Fibroblast of skin of left biceps (primary cell): Measurements from ENCODE around the gene IL18BP.

Source experiments
- DNase-seq, 2 experiments: peaks; one replicate each; pipeline ENCODE4 v3.0.0-alpha.2; 2013; ENCODE audit warnings: low read depth in 2 of 2

Gene IL18BP

GRCh38 chr11:71996946-71997345, 1.8 kb upstream of the IL18BP start:
- DNase-seq: no peak

- DNase-seq: no peak
Measured at GRCh38 chr11:71997594-71997993, 1.1 kb upstream of the IL18BP start.

GRCh38 chr11:71998061-71998460, 648 bp upstream of the IL18BP start:
- no peak for DNase-seq

DNA sequence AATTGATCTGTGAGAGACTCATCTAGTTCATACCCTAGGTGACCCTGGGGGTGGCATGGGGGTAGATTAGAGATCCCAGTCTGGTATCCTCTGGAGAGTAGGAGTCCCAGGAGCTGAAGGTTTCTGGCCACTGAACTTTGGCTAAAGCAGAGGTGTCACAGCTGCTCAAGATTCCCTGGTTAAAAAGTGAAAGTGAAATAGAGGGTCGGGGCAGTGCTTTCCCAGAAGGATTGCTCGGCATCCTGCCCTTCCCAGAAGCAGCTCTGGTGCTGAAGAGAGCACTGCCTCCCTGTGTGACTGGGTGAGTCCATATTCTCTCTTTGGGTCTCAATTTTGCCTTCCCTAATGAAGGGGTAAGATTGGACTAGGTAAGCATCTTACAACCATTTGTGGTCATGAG, 653 bp downstream of the IL18BP start:
- no peak for DNase-seq

- DNase-seq: no peak
Measured at GRCh38 chr11:71999798-72000197, 1.1 kb downstream of the IL18BP start.

DNA sequence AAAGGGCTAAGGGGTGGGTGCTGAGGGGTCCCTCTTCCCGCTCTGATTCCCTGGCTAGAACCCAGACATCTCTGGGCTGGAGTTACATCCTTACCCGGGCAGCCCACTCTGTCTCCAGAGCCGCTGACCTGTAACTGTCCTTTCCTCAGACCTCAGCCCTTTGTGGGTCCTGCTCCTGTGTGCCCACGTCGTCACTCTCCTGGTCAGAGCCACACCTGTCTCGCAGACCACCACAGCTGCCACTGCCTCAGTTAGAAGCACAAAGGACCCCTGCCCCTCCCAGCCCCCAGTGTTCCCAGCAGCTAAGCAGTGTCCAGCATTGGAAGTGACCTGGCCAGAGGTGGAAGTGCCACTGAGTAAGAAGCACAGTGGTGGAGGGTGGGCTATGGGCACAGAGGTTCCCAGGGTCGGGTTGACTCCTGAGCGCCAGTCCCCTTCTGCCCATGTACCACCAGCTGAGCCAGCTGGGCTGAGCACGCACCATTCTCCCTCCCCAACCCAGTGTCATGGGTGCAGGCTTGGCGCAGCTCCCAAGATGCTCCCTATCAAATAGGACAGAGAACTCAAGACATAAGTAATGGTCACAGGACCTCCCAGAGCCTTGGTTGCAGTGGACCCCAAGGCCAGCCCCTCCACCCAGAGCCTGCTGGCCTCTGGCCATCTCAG, 1.6 kb downstream of the IL18BP start:
- DNase-seq: no peak

DNA sequence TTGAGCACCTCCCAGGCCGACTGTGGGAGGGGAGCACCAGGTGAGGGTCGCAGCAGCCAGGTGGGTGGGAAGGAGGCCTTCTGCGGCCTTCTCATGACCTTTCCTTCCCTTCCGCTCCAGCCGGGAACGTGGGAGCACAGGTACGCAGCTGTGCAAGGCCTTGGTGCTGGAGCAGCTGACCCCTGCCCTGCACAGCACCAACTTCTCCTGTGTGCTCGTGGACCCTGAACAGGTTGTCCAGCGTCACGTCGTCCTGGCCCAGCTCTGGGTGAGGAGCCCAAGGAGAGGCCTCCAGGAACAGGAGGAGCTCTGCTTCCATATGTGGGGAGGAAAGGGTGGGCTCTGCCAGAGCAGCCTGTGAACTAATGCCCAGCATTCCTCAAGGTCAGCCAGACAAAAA, 2.6 kb downstream of the IL18BP start:
- DNase-seq: no peak

DNA sequence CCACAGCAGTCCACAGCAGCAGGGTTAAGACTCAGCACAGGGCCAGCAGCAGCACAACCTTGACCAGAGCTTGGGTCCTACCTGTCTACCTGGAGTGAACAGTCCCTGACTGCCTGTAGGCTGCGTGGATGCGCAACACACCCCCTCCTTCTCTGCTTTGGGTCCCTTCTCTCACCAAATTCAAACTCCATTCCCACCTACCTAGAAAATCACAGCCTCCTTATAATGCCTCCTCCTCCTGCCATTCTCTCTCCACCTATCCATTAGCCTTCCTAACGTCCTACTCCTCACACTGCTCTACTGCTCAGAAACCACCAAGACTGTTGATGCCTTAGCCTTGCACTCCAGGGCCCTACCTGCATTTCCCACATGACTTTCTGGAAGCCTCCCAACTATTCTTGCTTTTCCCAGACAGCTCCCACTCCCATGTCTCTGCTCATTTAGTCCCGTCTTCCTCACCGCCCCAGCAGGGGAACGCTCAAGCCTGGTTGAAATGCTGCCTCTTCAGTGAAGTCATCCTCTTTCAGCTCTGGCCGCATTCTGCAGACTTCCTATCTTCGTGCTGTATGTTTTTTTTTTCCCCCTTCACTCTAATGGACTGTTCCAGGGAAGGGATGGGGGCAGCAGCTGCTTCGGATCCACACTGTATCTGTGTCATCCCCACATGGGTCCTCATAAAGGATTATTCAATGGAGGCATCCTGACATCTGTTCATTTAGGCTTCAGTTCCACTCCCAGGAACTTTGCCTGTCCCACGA, 3.3 kb downstream of the IL18BP start:
- DNase-seq: no peak

DNA sequence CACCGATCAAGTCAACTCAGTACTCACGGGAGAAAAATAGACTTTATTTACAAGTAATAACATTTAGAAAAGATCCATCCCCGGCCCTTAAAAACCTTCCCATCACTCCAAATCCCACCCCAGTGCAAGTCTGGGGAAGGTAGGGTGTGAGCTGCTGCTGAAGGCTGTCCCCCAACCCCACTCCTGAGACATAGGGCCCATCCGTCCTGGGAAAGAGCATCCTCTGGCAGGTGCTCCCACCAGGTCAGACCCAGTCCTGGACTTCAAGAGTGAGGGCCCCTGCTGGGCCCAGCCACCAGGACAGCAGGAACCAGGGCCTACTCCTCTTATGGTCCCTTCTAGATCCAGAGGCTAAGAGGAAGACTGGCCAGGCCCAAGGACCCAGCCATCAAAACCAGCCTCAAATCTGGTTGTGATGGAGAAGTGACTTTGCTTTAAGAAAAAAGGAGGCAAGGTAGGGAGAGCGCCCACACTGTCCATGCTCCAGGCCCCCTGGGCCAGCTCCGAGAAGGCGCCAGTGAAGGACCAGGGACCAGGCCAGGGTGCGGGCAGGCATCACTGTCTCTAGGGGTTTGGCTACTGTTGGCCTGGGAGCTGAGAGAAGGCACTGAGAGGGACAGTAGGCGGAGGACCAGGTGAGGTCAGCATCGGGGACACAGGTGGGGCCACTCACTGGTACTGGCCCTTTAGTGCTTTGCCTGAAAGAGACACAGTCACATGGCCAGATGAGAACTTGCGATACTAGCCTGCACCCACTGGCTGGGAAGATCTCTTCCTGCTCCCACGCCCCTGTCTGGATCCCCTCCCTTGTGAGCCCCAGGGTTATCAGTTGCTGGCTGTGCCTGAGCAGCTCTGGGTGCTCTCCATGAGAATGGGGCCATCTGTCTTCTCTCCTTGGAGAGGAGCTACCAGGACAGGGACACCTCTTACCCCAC, 4.4 kb downstream of the IL18BP start:
- no peak for DNase-seq

DNA sequence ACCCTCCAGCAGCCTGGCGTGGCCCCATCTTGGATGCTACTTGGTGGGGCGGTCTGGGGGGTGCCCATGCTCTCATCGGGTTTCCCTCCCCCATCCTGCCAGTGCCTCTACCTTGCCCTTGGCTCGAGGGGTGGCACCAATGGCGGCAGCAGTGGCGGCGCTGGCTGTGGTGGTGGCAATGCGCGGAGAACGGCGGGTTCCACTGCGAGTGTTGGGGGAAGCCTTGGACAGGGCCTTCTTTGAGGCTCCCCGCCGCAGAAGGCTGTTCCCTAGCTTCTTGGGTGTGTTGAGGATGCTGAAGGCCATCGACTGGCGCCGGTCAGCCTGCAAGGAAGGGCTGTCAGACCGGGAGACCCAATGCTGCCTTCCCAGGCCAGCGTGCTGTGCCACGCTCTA, 5.1 kb downstream of the IL18BP start:
- DNase-seq: no peak

GRCh38 chr11:72004515-72005346, 6.0 kb downstream of the IL18BP start:
- DNase-seq: no peak

DNA sequence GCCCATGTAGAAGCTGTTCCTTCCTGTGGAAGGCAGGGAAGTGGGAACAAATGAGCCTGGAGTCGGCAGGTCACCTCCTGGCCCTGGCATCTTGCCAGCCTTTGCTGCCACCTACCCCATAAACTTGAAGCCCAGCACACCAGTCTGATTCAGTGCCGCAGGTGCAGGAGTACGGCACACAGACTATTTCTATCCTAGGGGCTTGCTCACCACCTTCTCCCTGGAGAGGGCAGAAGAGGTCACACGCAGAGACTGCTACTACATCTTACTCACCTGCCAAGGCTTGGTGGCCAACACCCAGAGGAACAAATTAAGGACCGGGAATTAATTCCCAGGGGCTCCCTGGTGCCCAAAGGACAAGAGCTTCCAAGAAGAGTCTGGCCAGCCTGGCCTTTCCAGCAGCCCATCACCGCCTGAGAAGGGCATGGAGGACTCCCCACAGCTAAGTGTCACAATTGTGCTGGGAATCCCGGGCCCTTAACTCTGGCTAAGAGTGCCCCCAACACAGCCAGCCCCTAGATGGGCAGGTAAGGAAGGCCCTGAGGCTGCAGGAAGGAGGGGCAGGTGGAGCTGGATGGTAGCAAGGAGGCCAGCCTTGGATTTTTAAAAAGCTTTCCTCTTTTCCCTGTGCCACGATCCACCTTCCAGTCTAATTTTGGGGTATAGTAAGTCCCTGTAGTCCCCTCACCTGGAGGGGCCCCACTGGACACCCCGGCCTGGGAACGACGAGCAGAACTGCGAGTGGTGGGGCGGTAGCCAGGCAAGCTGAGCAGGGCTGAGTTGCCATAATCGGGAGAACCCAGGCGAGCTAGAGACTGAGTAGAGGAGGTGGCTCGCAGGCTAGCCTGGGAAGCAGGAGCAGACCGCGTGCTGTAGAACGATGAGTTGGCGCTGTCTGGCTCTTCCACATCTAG, 6.9 kb downstream of the IL18BP start:
- no peak for DNase-seq

- DNase-seq: no peak
Measured at GRCh38 chr11:72006309-72007088, 7.8 kb downstream of the IL18BP start.

GRCh38 chr11:72007089-72007476, 8.4 kb downstream of the IL18BP start:
- no peak for DNase-seq

DNA sequence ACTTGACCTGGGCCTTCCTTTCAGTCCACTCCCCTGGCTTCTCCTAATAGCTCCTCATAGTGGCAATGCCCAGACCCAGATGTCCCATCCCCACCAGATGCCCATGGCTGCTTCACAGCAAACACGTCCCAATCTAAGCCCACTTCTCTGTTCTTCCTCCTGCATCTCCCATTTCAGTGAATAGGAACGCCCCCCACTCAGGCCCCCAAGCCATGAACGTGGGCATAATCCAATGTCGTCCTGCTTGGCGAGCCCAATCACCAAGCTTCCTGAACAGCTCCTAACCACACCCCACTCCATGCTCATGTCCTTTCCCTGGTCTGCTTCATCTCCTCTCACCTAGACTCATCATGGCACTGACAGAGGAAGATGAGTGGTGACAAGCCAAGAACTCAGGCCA, 8.9 kb downstream of the IL18BP start:
- no peak for DNase-seq

DNA sequence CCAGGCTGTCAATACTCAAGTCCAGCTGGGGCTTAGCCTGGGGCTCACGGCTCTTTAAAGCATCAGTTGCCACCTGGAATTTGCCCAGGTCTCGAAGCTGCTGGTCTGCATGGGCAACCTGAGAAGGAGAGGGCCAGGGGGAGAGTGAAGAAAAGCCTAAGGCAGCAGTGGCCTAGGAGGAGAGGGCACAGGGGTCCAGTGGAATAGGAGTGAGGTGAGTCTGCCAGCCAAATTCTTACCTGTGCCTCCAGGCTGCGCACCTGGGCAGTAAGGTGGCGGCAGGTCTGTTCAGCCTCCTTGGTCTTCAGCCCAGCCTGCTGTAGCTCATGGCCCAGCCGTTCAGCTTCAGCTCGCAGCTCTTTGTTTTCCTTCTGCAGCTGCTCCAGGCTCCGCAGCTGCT, 10.0 kb downstream of the IL18BP start:
- DNase-seq: no peak

DNA sequence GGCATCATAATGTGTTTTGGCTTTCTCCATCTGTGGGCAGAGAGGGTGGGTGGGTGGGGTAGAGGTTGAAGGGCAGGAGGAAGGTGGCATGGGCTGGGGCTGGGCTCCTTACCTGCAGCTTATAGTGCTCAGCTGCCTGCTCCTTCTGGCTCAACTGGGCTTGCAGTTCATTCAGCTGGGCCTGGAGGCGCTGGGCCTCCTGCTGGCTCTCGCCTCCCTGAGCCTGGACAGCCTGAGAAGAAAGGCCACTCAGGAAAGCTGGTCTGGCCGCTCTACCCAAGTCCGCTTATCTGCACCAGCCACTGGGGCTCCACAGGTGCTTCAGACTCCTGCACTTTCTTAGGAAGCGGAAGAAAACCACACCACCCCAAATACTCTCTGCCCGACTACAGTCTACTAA, 10.4 kb downstream of the IL18BP start:
- DNase-seq: no peak

- no peak for DNase-seq
Measured at GRCh38 chr11:72010529-72011233, 12.0 kb downstream of the IL18BP start.

DNA sequence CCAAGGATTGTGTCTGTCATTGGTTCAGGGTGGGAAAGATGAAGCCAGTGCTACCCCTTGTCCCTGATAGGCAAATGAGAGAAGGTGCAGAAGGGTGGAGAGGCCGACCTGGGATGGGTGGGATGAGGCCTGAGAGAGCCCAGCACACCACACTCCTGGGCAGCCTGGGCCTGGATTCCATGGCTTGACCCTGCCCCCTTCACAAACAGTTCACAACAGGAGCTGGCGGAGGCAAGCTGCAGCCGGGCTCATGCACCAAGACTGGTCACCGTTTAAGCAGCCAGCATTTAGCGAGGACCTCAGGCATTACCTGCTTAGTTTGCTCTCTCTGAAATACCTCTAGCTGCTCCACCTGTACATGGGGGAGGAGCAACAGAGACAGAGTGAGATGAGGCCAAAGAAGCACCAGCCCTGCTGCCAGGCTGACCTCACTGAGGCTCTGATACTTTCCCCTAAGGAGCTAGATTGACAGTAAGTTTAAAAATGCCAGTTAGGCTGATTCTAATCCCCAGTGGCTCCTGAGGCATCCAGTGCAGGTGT, 13.5 kb downstream of the IL18BP start:
- no peak for DNase-seq
